Kidney tubule cell (primary cell): ENCODE results near the gene HBA2.
"Not testable (repeated sequence)": the region's sequence is repeated elsewhere in the genome, so short reads cannot be mapped to it uniquely, and the experiment has no call there.

Source experiments
- DNase-seq: peaks from one replicate; pipeline ENCODE4 v3.0.0-alpha.2; 2018; ENCODE audit warnings: low spot score

HBA2 gene

GRCh38 chr16:172374-172941 is at the start of gene HBA2:
Gene HBA2, plus strand, starts transcription at chr16:172876. Its CDS starts 37 bp downstream, at chr16:172913.
- not testable (repeated sequence) for DNase-seq

- DNase-seq, result not testable (repeated sequence)
Observed at GRCh38 chr16:123558-124350, 48.9 kb upstream of the HBA2 start.

- no peak for DNase-seq
Observed at GRCh38 chr16:125011-125410, 47.7 kb upstream of the HBA2 start.

GRCh38 chr16:129075-129474 is 43.6 kb upstream of the HBA2 start:
- DNase-seq, result no peak

GRCh38 chr16:130533-131173 is 42.0 kb upstream of the HBA2 start:
- DNase-seq, result no peak

- DNase-seq, result no peak
Observed at GRCh38 chr16:132120-132519, 40.6 kb upstream of the HBA2 start.

GRCh38 chr16:133716-134115 is 39.0 kb upstream of the HBA2 start:
- no peak for DNase-seq

GRCh38 chr16:138049-138417 is 34.6 kb upstream of the HBA2 start:
- peak; percentile 7 for DNase-seq

GRCh38 chr16:140175-140857 is 32.4 kb upstream of the HBA2 start:
- DNase-seq, result no peak

GRCh38 chr16:142405-142967 is 30.2 kb upstream of the HBA2 start:
- no peak for DNase-seq

- DNase-seq, result no peak
Observed at GRCh38 chr16:143047-143446, 29.6 kb upstream of the HBA2 start.

GRCh38 chr16:143456-143855 is 29.2 kb upstream of the HBA2 start:
- DNase-seq, result no peak

GRCh38 chr16:144797-145252 is 27.9 kb upstream of the HBA2 start:
- no peak for DNase-seq

GRCh38 chr16:146646-147045 is 26.0 kb upstream of the HBA2 start:
- DNase-seq, result no peak

GRCh38 chr16:149024-149660 is 23.5 kb upstream of the HBA2 start:
- DNase-seq, result no peak

- no peak for DNase-seq
Observed at GRCh38 chr16:152141-153128, 20.2 kb upstream of the HBA2 start, which contains the start of gene HBZ. Gene HBZ, plus strand, starts transcription at chr16:152644. Its CDS starts 266 bp downstream, at chr16:152910.

- not testable (repeated sequence) for DNase-seq
Observed at GRCh38 chr16:153129-153521, 19.6 kb upstream of the HBA2 start.

GRCh38 chr16:153550-154216 is 19.0 kb upstream of the HBA2 start:
- DNase-seq, result not testable (repeated sequence)

GRCh38 chr16:154217-155030 is 18.3 kb upstream of the HBA2 start:
- no peak for DNase-seq
